Subcutaneous abdominal adipose tissue (tissue), 5 donors: ENCODE data around the gene ZNF181.
A peak's percentile ranks its signal among the peaks of the same experiment; 100 is the strongest.

Experiments
- H3K27ac ChIP-seq: one replicate; pipeline ENCODE4 v1.7.0; 2013; ENCODE audit warnings: low read depth, mild to moderate bottlenecking, inconsistent platforms, low read length, moderate library complexity
- H3K27me3 ChIP-seq, 5 donors: one replicate each; pipeline ENCODE4 v1.7.0; 2013; ENCODE audit warnings: low read length in 5 of 5, inconsistent platforms in 1 of 5; ENCODE audit not compliant: control insufficient read depth in 5 of 5, insufficient read depth in 4 of 5
- H3K36me3 ChIP-seq, 5 donors: one replicate each; pipeline ENCODE4 v1.7.0; 2013; ENCODE audit warnings: low read length in 5 of 5; ENCODE audit not compliant: control insufficient read depth in 5 of 5, insufficient read depth in 5 of 5
- H3K4me1 ChIP-seq, 5 donors: one replicate each; pipeline ENCODE4 v1.7.0; 2013; ENCODE audit warnings: low read length in 5 of 5, mild to moderate bottlenecking in 3 of 5, moderate library complexity in 1 of 5; ENCODE audit not compliant: control insufficient read depth in 5 of 5, insufficient read depth in 5 of 5
- H3K4me3 ChIP-seq, 5 donors: one replicate each; pipeline ENCODE4 v1.7.0; 2013; ENCODE audit warnings: low read length in 5 of 5, low read depth in 1 of 5
- H3K9ac ChIP-seq, 5 donors: one replicate each; pipeline ENCODE4 v1.7.0; 2013; ENCODE audit warnings: low read length in 5 of 5, mild to moderate bottlenecking in 4 of 5, moderate library complexity in 3 of 5
- H3K9me3 ChIP-seq, 5 donors: one replicate each; pipeline ENCODE4 v1.7.0; 2013; ENCODE audit warnings: low read length in 5 of 5; ENCODE audit not compliant: control insufficient read depth in 5 of 5
- donor health status: healthy.
- donor health status: healthy.
- donor health status: healthy.
- donor health status: healthy.
- donor health status: healthy.

The ZNF181 gene

DNA sequence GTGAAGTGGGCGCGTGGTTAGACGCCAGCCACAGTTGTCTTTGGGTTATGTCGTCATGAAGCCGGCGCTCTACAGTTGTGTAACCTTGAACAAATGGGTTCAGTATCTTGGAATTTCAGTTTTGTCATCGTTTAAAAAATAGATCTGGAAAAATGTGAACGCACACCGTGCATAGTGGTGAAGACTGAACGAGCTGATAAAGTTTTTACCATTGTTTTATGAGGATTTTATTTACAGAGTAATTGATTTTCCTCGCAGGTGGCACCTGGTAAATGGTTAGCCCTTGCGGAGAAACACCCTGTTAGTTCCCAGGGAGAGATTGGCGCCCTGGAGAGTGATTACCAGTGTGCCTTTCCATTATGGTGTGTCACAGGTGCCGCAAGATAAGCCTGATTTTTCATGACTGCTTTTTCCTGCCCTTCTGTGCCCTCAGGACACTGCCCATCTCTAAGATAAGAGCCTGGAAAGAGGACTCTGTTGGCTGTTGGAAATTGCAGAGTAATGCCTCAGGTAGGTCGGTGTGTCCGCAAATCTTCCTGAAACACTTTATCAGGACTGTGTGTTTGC is 577 bp downstream of the ZNF181 start:
- Histone ChIP-seq H3K27me3 (no peaks in the 10 kb centered on the region), H3K4me1 (peaks cover 7 to 33% (median 26%) of the 10 kb centered on the region in 5 donors), H3K9me3 (peaks cover 0 to 20% (median 15%) of the 10 kb centered on the region in 5 donors), H3K4me3 (peak overlapping the region; percentile 71 to 97 (median 84)), H3K9ac (peak overlapping the region; percentile 84 to 98 (median 93)), H3K27ac (peak overlapping the region; percentile 98), H3K36me3 (peaks cover 23 to 32% (median 27%) of the 10 kb centered on the region in 5 donors)

DNA sequence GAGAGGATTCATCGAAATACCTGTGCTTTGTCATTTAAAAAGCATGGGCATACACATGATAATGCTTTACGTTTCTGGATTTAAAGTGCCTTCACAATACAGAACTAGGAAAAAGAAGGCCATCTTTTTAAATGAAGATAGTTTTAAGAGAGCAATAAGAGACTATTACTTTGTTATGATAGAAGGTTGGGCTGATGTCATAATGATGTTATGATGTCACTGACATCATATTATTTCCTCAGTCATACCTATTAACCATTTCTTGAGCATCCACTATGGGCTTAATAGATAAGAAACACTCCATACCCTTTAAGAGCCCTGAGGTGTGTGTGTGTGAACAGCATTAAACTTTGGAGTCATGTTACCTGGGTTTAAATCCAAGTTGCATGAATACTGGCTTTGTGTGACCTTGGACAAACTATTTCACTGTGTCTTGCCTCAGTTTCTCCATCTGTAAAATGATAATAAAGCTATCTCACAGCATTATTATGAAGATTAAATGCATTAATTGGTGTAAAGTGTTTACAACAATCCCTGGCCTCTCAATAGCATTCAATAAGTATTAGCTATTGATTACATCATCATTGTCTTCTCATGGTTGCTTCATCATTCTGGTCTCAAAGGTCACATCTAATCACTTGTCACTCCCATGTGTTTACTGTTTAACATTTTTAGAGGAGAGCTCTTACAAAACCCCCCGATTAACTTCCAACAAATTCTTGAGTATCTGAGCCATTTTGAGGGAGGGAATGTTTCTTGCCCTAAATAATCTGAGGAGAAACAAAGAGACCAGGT is 11.1 kb downstream of the ZNF181 start:
- H3K4me1 ChIP-seq = no peaks in the 10 kb centered on the region
- H3K36me3 ChIP-seq = peaks cover 12 to 32% (median 22%) of the 10 kb centered on the region in 5 donors
- H3K27ac ChIP-seq = no peak overlapping the region
- H3K9ac ChIP-seq = no peak overlapping the region
- H3K4me3 ChIP-seq = peak overlapping the region; percentile 3 to 38 (median 23)
- H3K9me3 ChIP-seq = peaks cover 33 to 87% (median 74%) of the 10 kb centered on the region in 5 donors
- H3K27me3 ChIP-seq = no peaks in the 10 kb centered on the region

GRCh38 chr19:34757441-34757840 is 23.4 kb downstream of the ZNF181 start:
- H3K4me3 ChIP-seq = peak overlapping the region; percentile 7 to 54 (median 38)
- peaks cover 70 to 98% (median 93%) of the 10 kb centered on the region in 5 donors for H3K9me3 ChIP-seq
- no peak overlapping the region for H3K9ac ChIP-seq
- H3K27ac ChIP-seq = no peak overlapping the region
- no peaks in the 10 kb centered on the region for H3K27me3 ChIP-seq
- peaks cover 0 to 5% (median 0%) of the 10 kb centered on the region in 5 donors for H3K4me1 ChIP-seq
- peaks cover 30 to 54% (median 39%) of the 10 kb centered on the region in 5 donors for H3K36me3 ChIP-seq

DNA sequence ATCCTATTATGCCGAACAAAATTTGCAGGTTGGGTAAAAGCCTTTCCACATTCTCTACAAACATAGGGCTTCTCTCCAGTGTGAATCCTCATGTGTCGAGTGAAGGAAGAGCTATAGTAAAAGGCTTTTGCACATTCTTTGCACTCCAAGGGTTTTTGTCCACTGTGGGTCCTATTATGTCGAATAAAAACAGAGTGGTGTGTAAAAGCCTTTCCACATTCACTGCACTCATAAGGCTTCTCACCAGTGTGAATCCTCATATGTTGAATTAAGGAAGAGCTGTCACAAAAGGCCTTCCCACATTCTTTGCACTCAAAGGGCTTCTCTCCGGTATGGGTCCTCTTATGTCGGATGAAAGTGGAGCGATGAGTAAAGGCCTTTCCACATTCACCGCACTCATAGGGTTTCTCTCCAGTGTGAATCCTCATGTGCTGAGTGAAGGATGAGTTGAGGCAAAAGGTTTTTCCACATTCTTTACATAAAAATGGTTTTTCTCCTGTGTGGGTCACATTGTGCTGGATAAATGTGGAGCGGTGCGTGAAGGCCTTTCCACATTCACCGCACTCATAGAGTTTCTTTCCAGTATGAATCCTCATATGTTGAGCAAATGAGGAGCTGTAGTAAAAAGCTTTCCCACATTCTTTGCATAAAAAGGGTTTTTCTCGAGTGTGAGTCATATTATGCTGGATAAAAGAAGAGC is 25.3 kb downstream of the ZNF181 start:
- peak overlapping the region; percentile 16 to 45 (median 38) for H3K4me3 ChIP-seq
- H3K4me1 ChIP-seq = peaks cover 0 to 5% (median 0%) of the 10 kb centered on the region in 5 donors
- H3K9me3 ChIP-seq = peaks cover 66 to 98% (median 93%) of the 10 kb centered on the region in 5 donors
- H3K9ac ChIP-seq = no peak overlapping the region
- no peaks in the 10 kb centered on the region for H3K27me3 ChIP-seq
- H3K36me3 ChIP-seq = peaks cover 34 to 65% (median 47%) of the 10 kb centered on the region in 5 donors
- no peak overlapping the region for H3K27ac ChIP-seq

DNA sequence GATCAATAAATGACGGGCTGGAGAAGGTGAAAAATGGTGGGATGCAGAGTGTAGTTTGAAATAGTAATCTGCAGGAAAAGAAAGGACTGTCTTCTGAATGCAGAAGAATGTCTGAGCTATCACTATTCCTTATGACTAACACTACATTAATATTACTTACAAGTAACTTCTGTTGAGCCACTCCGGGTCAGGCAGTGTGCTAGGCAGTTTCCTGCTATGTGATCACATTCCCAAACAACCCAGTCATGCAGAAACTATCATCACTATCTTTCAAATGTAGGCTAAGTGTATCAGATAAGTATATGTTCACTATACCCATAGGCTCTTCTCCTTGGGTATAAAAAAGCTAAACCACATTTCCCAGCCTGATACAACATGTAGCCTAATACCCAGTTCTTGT is 32.3 kb downstream of the ZNF181 start:
- H3K27ac ChIP-seq = no peak overlapping the region
- H3K27me3 ChIP-seq = no peaks in the 10 kb centered on the region
- no peaks in the 10 kb centered on the region for H3K4me1 ChIP-seq
- no peak overlapping the region for H3K9ac ChIP-seq
- H3K9me3 ChIP-seq = peaks cover 15 to 48% (median 43%) of the 10 kb centered on the region in 5 donors
- H3K36me3 ChIP-seq = peaks cover 52 to 76% (median 75%) of the 10 kb centered on the region in 5 donors
- H3K4me3 ChIP-seq = peak overlapping the region in 1 of 5 donors; percentile 5

DNA sequence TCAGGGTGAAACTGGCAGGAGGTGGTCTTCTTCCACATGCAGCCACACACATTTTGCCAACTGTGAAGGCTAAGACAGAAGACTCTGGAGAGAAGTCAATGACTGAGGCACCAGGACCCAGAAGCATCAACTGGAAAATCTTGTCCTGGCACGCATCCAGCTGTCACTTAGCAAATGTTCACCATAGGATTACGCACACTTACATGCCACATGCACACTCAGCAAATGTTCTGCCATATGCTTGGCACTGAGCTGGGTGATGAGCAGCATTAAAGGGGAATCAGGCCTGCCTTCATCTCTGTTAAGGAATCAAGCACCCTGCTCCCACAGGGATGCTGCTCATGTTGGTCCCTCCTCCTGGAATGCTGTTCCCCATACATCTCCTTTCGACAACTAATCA is 33.9 kb downstream of the ZNF181 start:
- Histone ChIP-seq H3K36me3 (peaks cover 37 to 71% (median 65%) of the 10 kb centered on the region in 5 donors), H3K27me3 (no peaks in the 10 kb centered on the region), H3K4me1 (peaks cover 3 to 14% (median 13%) of the 10 kb centered on the region in 5 donors), H3K9me3 (peaks cover 12 to 34% (median 30%) of the 10 kb centered on the region in 5 donors), H3K4me3 (no peak overlapping the region), H3K9ac (no peak overlapping the region), H3K27ac (no peak overlapping the region)

DNA sequence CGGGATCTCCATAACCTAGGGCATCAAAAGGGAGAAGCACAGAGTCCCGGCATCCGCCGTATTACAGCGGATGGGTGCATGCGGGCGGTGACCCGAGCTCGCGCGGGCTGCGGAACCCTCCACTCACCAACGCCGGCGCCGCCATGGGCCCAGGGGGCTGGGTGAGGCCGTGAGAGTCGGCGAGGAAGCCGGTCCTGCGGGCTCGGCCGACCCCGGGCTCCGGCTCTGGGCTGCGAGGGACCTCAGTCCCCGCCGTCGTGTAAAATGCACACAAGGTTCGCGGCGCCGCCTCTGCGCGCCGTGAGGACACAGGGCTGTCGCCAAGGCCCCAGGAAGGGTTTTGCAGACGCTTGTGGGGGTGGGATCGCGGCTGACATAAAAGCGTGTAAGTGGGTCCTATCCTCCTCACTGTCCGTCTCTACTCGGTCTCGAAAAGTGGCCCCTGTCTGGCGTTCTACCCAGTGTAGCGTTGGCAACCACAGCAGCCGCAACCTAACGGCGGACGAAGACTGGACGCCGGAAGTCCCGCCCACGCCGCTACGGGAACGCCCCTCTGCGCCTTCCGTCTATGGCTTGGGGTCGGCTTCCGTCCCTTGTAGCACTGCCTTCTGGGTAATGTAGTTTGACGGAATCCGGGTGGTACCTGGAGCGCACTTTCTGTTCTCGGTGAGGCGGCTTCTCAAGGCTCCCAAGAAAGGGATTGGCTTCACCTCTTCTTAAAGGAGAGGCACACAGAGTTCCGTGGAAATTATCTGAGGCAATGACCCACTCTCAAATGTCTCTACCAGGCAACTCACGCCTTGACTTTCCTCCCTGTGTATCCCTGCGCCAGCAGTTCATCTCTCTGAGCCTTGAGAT is 38.9 kb downstream of the ZNF181 start, which contains the start of gene ZNF599:
TSS of gene ZNF599 (minus strand) at position 519 of the 858 bp plus-strand sequence. CDS start at position 145, 374 bp downstream.
- Histone ChIP-seq H3K9ac (peak within 1 kb of the TSS; percentile 76 to 95 (median 83)), H3K9me3 (peaks cover 0 to 4% (median 0%) of the 10 kb centered on the region in 5 donors), H3K36me3 (peaks cover 6 to 24% (median 16%) of the 10 kb centered on the region in 5 donors), H3K27me3 (no peaks in the 10 kb centered on the region), H3K4me3 (peak within 1 kb of the TSS; percentile 82 to 97 (median 89)), H3K27ac (peak within 1 kb of the TSS; percentile 66), H3K4me1 (peaks cover 3 to 15% (median 14%) of the 10 kb centered on the region in 5 donors)

DNA sequence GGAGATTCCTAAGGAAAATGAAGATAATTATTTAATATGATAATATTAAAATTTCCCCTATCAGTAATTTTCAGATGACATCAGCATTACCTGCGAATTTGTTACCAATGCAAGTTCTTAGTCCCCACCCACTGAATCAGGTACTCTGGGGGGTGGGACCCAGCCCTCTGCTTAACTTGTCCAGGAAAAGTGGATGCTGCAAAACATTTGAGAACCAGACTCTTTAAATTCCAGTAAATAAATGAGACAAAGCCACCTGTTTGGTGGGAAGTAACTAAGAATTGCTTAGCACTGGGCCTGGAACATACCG is 39.5 kb downstream of the ZNF181 start:
- no peak overlapping the region for H3K27ac ChIP-seq
- H3K27me3 ChIP-seq = no peaks in the 10 kb centered on the region
- peaks cover 0 to 4% (median 0%) of the 10 kb centered on the region in 5 donors for H3K9me3 ChIP-seq
- H3K9ac ChIP-seq = no peak overlapping the region
- H3K36me3 ChIP-seq = peaks cover 3 to 18% (median 11%) of the 10 kb centered on the region in 5 donors
- H3K4me3 ChIP-seq = peak overlapping the region; percentile 71 to 97 (median 85)
- H3K4me1 ChIP-seq = peaks cover 3 to 15% (median 14%) of the 10 kb centered on the region in 5 donors

GRCh38 chr19:34774857-34775256 is 40.8 kb downstream of the ZNF181 start:
- Histone ChIP-seq H3K27me3 (peaks cover 0 to 2% (median 0%) of the 10 kb centered on the region in 5 donors), H3K27ac (no peak overlapping the region), H3K9me3 (peaks cover 0 to 7% (median 0%) of the 10 kb centered on the region in 5 donors), H3K36me3 (peaks cover 0 to 6% (median 0%) of the 10 kb centered on the region in 5 donors), H3K9ac (no peak overlapping the region), H3K4me1 (peaks cover 3 to 15% (median 14%) of the 10 kb centered on the region in 5 donors), H3K4me3 (no peak overlapping the region)
